AG04450 (cell line): ENCODE measurements around the gene CFAP45. TPM values are rescaled to one million over a fixed set of nuclear protein-coding genes. Genes with fewer than 3 reads are reported as not detected.

ENCODE experiments used
- CTCF ChIA-PET: fragments of 300-600, 350-600 bp; formaldehyde crosslinking; extraction: SDS; loops from one replicate; lab custom pipeline; 2022; ENCODE audit warnings: antibody characterized with exemption, inconsistent platforms; lab: Charles Lee
- POLR2A ChIA-PET: fragments of 350-600 bp; formaldehyde crosslinking; extraction: SDS; loops from one replicate; lab custom pipeline; 2021; ENCODE audit warnings: antibody characterized with exemption, inconsistent platforms; lab: Yijun Ruan, JAX
- DNase-seq: peaks from one replicate; pipeline ENCODE4 v3.0.0-alpha.2; 2011; ENCODE audit warnings: low read depth, low spot score
- H3K27ac ChIP-seq: one replicate; pipeline ENCODE4 v1.5.1; 2012; ENCODE audit warnings: low read depth, low read length, control low read depth
- H3K27me3 ChIP-seq: one replicate; pipeline ENCODE4 v1.6.0; 2012; ENCODE audit warnings: low read length; ENCODE audit not compliant: control insufficient read depth, insufficient read depth
- H3K4me3 ChIP-seq: 2 replicates; pipeline ENCODE4 v1.5.1; 2011; ENCODE audit warnings: mild to moderate bottlenecking, low read depth, low read length, control low read depth
- H3K9me3 ChIP-seq: 2 replicates; pipeline ENCODE4 v1.5.1; 2012; ENCODE audit warnings: low read length; ENCODE audit not compliant: control insufficient read depth, insufficient read depth
- CTCF ChIP-seq: IDR thresholded peaks from 2 replicates; pipeline ENCODE4 v1.5.1; 2011; ENCODE audit warnings: low read depth, low read length, control low read depth, inconsistent platforms
- polyA plus RNA-seq: library from polyadenylated mRNA; depleted of rRNA; stranded (reverse); fragments of >200 nt; gene quantifications from 2 replicates; pipeline ENCODE4 v1.2.3, GENCODE V29; 2011

CFAP45 gene
- polyA plus RNA-seq, 1 experiment = 0.29 TPM

DNA sequence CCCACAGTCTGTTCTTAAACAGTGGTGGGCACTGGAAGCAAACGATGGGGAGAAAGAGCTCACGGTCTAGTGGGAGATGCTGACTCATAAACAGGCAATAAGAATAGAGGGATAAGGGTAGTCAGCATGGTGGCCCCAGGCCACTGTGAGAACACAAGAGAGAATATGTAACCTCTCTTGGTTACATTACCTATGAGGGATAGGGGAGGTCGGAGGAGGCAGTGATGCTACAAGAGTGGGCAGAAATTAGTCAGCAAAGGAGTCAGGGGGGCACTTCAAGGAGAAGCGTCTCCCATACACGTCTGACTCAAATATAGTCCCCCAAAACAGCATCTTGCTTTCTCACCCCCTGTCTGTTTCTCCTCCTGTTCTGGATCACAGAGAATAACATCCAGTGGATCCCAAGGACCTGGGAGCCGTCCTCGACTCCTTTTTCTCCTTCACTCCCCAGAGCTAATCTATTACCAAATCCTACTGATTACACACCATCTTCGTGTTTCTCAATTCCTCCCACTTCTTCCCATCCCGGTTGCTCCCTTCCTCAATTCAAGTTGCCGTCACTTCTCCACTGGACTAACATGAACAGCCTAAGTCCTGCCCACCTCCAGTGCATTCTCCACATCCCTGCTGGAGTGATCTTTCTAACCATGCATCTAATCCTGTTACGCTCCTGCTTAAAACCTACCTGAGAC, 71.2 kb downstream of the CFAP45 start:
- no peak for TF ChIP-seq CTCF
- Histone ChIP-seq H3K27ac (no peak overlapping the region), H3K27me3 (peaks cover 4% of the 10 kb centered on the region), H3K9me3 (no peaks in the 10 kb centered on the region), H3K4me3 (no peak overlapping the region)
- DNase-seq = no peak
- ChIA-PET POLR2A (no interaction called here), CTCF (interaction anchor here (1.0 to 3.1 kb wide), 3 partner anchors 30 to 62 kb away, joined by 3 to 20 read pairs (median 10); partner anchors contain the start of gene DUSP23)

- Histone ChIP-seq H3K9me3 (no peaks in the 10 kb centered on the region), H3K27ac (no peak overlapping the region), H3K27me3 (peaks cover 4% of the 10 kb centered on the region), H3K4me3 (no peak overlapping the region)
- DNase-seq = no peak
- ChIA-PET CTCF (interaction anchor here (1.0 to 3.1 kb wide), 2 partner anchors 29 to 47 kb away, joined by 3 to 20 read pairs; partner anchors contain the start of gene DUSP23), POLR2A (no interaction called here)
- TF ChIP-seq CTCF = no peak
These were observed 71.8 kb downstream of the CFAP45 start for GRCh38 chr1:159828176-159828575.

DNA sequence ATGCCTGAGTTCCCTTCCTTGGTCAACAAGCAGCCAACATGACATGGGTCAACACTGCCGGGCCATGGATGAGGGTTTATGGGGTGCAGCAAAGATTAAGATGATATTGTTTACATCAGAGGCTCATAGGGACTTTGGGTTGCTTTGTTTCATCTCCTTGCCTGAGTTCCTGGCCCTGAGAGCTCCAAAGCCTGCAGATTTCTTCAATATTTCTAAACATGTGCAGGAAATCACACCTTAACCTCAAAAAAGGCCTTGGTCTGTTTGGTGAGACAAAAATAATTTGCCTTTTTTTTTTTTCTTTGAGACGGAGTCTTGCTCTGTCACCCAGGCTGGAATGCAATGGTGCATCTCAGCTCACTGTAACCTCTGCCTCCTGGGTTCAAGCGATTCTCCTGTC, 72.4 kb downstream of the CFAP45 start:
- DNase-seq = no peak
- CTCF ChIA-PET = interaction anchor here (0.8 to 1.6 kb wide), 2 partner anchors 64 to 180 kb away, joined by 4 to 7 read pairs; no protein-coding TSS in a partner anchor

GRCh38 chr1:159827102-159827490, 72.9 kb downstream of the CFAP45 start:
- Histone ChIP-seq H3K27ac (no peak overlapping the region), H3K27me3 (peaks cover 4% of the 10 kb centered on the region), H3K4me3 (no peak overlapping the region), H3K9me3 (no peaks in the 10 kb centered on the region)
- POLR2A ChIA-PET = no interaction called here
- CTCF ChIA-PET = interaction anchor here (0.8 to 1.6 kb wide), 2 partner anchors 64 to 180 kb away, joined by 4 to 7 read pairs; no protein-coding TSS in a partner anchor
- TF ChIP-seq CTCF = no peak
- DNase-seq = no peak

More for the DNA sequence above, 72.4 kb downstream of the CFAP45 start:
- Histone ChIP-seq H3K27ac (no peak overlapping the region), H3K27me3 (peaks cover 4% of the 10 kb centered on the region), H3K9me3 (no peaks in the 10 kb centered on the region), H3K4me3 (no peak overlapping the region)
- POLR2A ChIA-PET = no interaction called here
- no peak for TF ChIP-seq CTCF

DNA sequence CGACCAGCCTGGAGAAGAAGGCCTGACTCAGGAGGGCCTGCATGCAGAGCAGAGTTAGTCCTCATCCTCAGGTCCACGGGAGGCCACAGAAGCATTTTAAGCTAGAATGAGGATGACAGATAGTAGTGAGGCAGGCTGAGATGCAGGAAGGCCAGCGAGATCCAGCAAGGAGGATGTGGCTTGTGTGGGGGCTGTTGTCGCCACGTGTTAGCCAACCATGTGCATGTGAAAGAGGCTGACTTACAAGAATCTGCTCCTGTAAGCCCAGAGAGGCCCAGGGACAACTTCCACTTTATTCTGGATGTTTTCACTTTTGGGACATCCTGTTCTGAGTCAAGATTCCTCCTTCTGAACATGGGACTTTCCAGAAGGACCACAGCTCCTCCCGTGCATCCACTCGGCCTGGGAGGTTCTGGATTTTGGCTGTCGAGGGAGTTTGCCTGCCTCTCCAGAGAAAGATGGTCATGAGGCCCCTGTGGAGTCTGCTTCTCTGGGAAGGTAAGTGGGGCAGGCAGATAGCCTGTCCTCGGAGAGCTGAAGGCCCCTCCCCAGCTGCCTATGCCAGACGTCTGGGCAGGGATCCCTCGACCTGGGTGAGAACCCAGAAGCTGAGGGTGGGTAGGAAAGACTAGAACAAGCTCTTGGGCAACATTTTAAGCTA, 73.4 kb downstream of the CFAP45 start, which contains the start of gene SLAMF8:
SLAMF8 (plus strand) TSS at position 433 of the 661 bp plus-strand sequence; CDS start at position 459, 26 bp downstream.
- Histone ChIP-seq H3K27ac (no peak within 1 kb of the TSS), H3K9me3 (no peaks in the 10 kb centered on the region), H3K4me3 (no peak within 1 kb of the TSS), H3K27me3 (peaks cover 8% of the 10 kb centered on the region)
- CTCF ChIA-PET = interaction anchor here (0.8 to 8.4 kb wide), 3 partner anchors 28 to 181 kb away, joined by 4 to 63 read pairs (median 7); no protein-coding TSS in a partner anchor
- POLR2A ChIA-PET = no interaction called here
- TF ChIP-seq CTCF = no peak
- DNase-seq = no peak
